A673 (cell line): ENCODE data around the gene PBOV1. TPM values are rescaled to one million over a fixed set of nuclear protein-coding genes. Genes with fewer than 3 reads are reported as not detected.

Source experiments
- BruUV-seq: library from RNA; stranded (reverse); fragments of 400-500 nt; replicated peaks from 2 replicates; lab custom pipeline; 2021; lab: Mats Ljungman, UMichigan
- CTCF ChIA-PET: fragments of 300-600 bp; sonication (Branson Sonifier 250); formaldehyde crosslinking; loops from one replicate; lab custom pipeline; 2022; ENCODE audit warnings: antibody characterized with exemption; lab: Charles Lee
- POLR2A ChIA-PET: fragments of 300-600 bp; sonication (Branson Sonifier 250); formaldehyde crosslinking; loops from one replicate; lab custom pipeline; 2022; ENCODE audit warnings: antibody characterized with exemption; ENCODE audit not compliant: low non-redundant PET; lab: Charles Lee
- DNase-seq: peaks from one replicate; pipeline ENCODE4 v3.0.0-alpha.2; 2015; ENCODE audit warnings: low spot score
- H3K27ac ChIP-seq: fragments of 200-600 bp; sonication (generic); 2 replicates; pipeline ENCODE4 v1.5.1; 2016; ENCODE audit warnings: mixed run types, low read depth, mild to moderate bottlenecking, mixed read lengths, antibody characterized with exemption, low read length; ENCODE audit not compliant: poor library complexity, severe bottlenecking
- H3K27me3 ChIP-seq: fragments of 200-600 bp; sonication (generic); replicated peaks from 2 replicates; pipeline ENCODE4 v1.6.1; 2017; ENCODE audit warnings: mixed run types, low read depth, mild to moderate bottlenecking, mixed read lengths, antibody characterized with exemption, low read length; ENCODE audit not compliant: insufficient read depth, poor library complexity
- H3K36me3 ChIP-seq: fragments of 200-600 bp; sonication (generic); 2 replicates; pipeline ENCODE4 v1.6.1; 2016; ENCODE audit warnings: mixed run types, mild to moderate bottlenecking, mixed read lengths, antibody characterized with exemption, low read length; ENCODE audit not compliant: insufficient read depth, poor library complexity, severe bottlenecking
- H3K4me1 ChIP-seq: fragments of 200-600 bp; sonication (generic); 2 replicates; pipeline ENCODE4 v1.6.1; 2017; ENCODE audit warnings: mixed run types, mild to moderate bottlenecking, mixed read lengths, antibody characterized with exemption, low read length; ENCODE audit not compliant: insufficient read depth, poor library complexity, severe bottlenecking
- H3K4me3 ChIP-seq: fragments of 200-600 bp; sonication (generic); 2 replicates; pipeline ENCODE4 v1.5.1; 2016; ENCODE audit warnings: low read depth, mixed run types, mild to moderate bottlenecking, mixed read lengths, low read length; ENCODE audit not compliant: poor library complexity, severe bottlenecking
- H3K9me3 ChIP-seq: fragments of 200-600 bp; sonication (generic); 2 replicates; pipeline ENCODE4 v1.6.1; 2016; ENCODE audit warnings: mixed run types, low read depth, mild to moderate bottlenecking, mixed read lengths, antibody characterized with exemption, low read length; ENCODE audit not compliant: poor library complexity, severe bottlenecking
- EZH2 ChIP-seq: fragments of 200-600 bp; sonication (generic); IDR thresholded peaks from 2 replicates; pipeline ENCODE4 v1.6.1; 2017; ENCODE audit warnings: borderline replicate concordance, low read depth, mild to moderate bottlenecking, mixed read lengths, antibody characterized with exemption, low read length; ENCODE audit not compliant: poor library complexity, severe bottlenecking
- intact Hi-C: fragments of 100-400 bp; cut with micrococcal nuclease; formaldehyde crosslinking; loops from one replicate; pipeline ENCODE4 v1.10.0; 2022; ENCODE audit not compliant: unreplicated experiment
- total RNA-seq: library from RNA; stranded (reverse); gene quantifications from 2 replicates; pipeline ENCODE4 v1.2.3, GENCODE V29; 2021
- TF ChIP-seq, protein P1 (sequence below): fragments of 300-800, 200-600 bp; sonication (generic); conservative IDR thresholded peaks from 2 replicates; pipeline ENCODE4 v1.5.1; 2017; ENCODE audit warnings: low read depth, mild to moderate bottlenecking, antibody characterized with exemption, low read length, moderate library complexity, mixed read lengths

PBOV1 gene
- total RNA-seq, 1 experiment from 2014 or later, result not detected

DNA sequence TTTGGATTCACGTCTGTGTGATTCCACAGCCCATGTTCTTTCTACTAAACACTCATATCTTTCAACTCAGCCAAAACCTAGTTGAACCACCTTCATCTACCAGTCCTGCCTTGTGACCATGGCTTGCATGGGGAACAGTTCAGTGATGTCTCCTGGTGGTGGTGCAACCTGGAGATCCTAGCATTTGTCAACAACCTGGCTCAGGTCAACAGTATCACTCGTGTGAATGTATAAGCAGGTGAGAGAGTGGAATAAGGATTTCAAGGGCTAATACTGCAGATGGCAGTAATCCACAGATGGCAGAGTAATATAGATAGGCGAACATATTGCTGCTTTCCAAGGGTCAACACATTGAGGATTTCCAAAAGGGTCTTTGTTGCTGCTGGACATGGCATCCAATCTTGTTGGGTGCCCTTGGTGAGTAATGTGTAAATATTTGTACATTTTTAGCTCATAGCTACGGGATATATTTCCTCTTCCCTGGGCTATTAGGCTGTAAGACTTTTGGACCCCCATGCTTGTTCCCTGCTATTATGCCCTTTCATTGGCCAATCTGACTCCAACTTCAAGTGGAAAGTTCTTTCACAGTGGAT, 13.4 kb downstream of the PBOV1 start:
- TF ChIP-seq, protein P1, sequence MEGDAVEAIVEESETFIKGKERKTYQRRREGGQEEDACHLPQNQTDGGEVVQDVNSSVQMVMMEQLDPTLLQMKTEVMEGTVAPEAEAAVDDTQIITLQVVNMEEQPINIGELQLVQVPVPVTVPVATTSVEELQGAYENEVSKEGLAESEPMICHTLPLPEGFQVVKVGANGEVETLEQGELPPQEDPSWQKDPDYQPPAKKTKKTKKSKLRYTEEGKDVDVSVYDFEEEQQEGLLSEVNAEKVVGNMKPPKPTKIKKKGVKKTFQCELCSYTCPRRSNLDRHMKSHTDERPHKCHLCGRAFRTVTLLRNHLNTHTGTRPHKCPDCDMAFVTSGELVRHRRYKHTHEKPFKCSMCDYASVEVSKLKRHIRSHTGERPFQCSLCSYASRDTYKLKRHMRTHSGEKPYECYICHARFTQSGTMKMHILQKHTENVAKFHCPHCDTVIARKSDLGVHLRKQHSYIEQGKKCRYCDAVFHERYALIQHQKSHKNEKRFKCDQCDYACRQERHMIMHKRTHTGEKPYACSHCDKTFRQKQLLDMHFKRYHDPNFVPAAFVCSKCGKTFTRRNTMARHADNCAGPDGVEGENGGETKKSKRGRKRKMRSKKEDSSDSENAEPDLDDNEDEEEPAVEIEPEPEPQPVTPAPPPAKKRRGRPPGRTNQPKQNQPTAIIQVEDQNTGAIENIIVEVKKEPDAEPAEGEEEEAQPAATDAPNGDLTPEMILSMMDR, result no peak
- TF ChIP-seq EZH2, result no peak
- Histone ChIP-seq H3K27ac (no peak overlapping the region), H3K4me3 (no peak overlapping the region), H3K4me1 (no peaks in the 10 kb centered on the region), H3K36me3 (no peaks in the 10 kb centered on the region), H3K9me3 (no peaks in the 10 kb centered on the region), H3K27me3 (peaks cover 9% of the 10 kb centered on the region)
- DNase-seq, result no peak
- CTCF ChIA-PET, result no interaction called here
- intact Hi-C loops, result no loop called here
- POLR2A ChIA-PET, result no interaction called here
- no TSS peak for BruUV-seq

DNA sequence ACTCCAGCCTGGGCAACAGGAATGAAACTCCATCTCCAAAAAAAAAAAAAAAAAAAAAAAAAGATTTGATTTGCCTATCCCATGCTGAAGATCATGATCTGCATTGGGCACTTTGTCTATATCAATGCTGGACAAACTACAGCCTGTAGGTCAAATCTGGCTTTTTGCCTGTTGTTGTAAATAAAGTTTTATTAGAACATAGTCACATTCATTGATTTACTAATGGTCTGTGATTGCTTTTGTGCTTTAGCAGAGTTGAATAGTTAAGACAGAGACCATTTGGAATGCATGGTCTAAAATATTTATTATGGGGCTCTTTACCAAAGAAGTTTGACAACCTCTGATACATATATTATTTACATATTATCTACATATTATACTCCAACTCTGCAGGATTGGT, 14.0 kb downstream of the PBOV1 start:
- TF ChIP-seq, protein P1, result no peak
- TF ChIP-seq EZH2, result no peak
- DNase-seq, result no peak
- Histone ChIP-seq H3K27me3 (peaks cover 9% of the 10 kb centered on the region), H3K9me3 (no peaks in the 10 kb centered on the region), H3K4me3 (no peak overlapping the region), H3K36me3 (no peaks in the 10 kb centered on the region), H3K27ac (no peak overlapping the region), H3K4me1 (no peaks in the 10 kb centered on the region)
- POLR2A ChIA-PET, result no interaction called here
- BruUV-seq, result no TSS peak
- intact Hi-C loops, result no loop called here
- CTCF ChIA-PET, result no interaction called here

DNA sequence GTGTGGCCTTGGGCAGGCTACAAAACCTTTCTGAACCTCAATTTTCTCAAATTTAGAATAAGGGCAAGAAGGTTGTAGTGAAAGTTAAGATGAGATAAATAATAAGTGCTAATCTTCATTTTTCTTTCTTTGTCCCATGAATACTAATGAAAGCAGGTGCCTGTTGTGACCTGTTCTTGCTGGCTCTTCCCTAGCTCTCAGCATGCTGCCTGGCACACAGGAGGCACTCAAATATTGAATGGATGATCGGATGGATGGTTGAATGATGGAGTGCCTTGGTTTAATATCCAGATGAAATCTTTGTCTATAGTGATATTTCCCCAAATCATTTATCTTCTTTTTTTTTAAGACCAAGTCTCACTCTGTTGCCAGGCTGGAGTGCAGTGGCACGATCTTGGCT, 15.0 kb downstream of the PBOV1 start:
- intact Hi-C loops, result no loop called here
- Histone ChIP-seq H3K36me3 (no peaks in the 10 kb centered on the region), H3K4me1 (no peaks in the 10 kb centered on the region), H3K27me3 (peaks cover 6% of the 10 kb centered on the region), H3K27ac (no peak overlapping the region), H3K4me3 (no peak overlapping the region), H3K9me3 (no peaks in the 10 kb centered on the region)
- ChIA-PET CTCF (no interaction called here), POLR2A (no interaction called here)
- no TSS peak for BruUV-seq
- TF ChIP-seq EZH2, result no peak
- TF ChIP-seq, protein P1, result no peak
- no peak for DNase-seq
